UCSD-AML1 (cell line): ENCODE results near the gene TVP23C.
A peak's percentile ranks its signal among the peaks of the same experiment; 100 is the strongest.
"Not testable (repeated sequence)": the region's sequence is repeated elsewhere in the genome, so short reads cannot be mapped to it uniquely, and the experiment has no call there.

Experiments used
- DNase-seq: peaks from one replicate; lab custom pipeline; 2025; ENCODE audit not compliant: unreplicated experiment; lab: John Stamatoyannopoulos, UW

TVP23C gene

GRCh38 chr17:15563375-15563857 lies at the start of gene TVP23C:
TVP23C (minus strand) TSS chr17:15563483; CDS start chr17:15563448, 35 bp downstream.
- DNase-seq, result peak; percentile 84

GRCh38 chr17:15592960-15593359 lies 29.7 kb upstream of the TVP23C start:
- not testable (repeated sequence) for DNase-seq

- DNase-seq, result not testable (repeated sequence)
These were observed 28.7 kb upstream of the TVP23C start for GRCh38 chr17:15591986-15592385.

GRCh38 chr17:15590844-15591243 lies 27.6 kb upstream of the TVP23C start:
- not testable (repeated sequence) for DNase-seq

GRCh38 chr17:15589544-15590536 lies 26.6 kb upstream of the TVP23C start:
- DNase-seq, result not testable (repeated sequence)

- DNase-seq, result not testable (repeated sequence)
These were observed 24.7 kb upstream of the TVP23C start for GRCh38 chr17:15588017-15588416.

GRCh38 chr17:15583313-15583712 lies 20.0 kb upstream of the TVP23C start:
- not testable (repeated sequence) for DNase-seq

- DNase-seq, result not testable (repeated sequence)
These were observed 18.2 kb upstream of the TVP23C start for GRCh38 chr17:15581462-15581861.

- DNase-seq, result not testable (repeated sequence)
These were observed 13.6 kb upstream of the TVP23C start for GRCh38 chr17:15576848-15577247.

- not testable (repeated sequence) for DNase-seq
These were observed 11.4 kb upstream of the TVP23C start for GRCh38 chr17:15574660-15575059.

- not testable (repeated sequence) for DNase-seq
These were observed 10.6 kb upstream of the TVP23C start for GRCh38 chr17:15573870-15574269.

GRCh38 chr17:15562613-15563374 lies 489 bp downstream of the TVP23C start:
- DNase-seq, result not testable (repeated sequence)

- not testable (repeated sequence) for DNase-seq
These were observed 1.8 kb downstream of the TVP23C start for GRCh38 chr17:15561439-15561838.

GRCh38 chr17:15558403-15559105 lies 4.7 kb downstream of the TVP23C start:
- not testable (repeated sequence) for DNase-seq

GRCh38 chr17:15557334-15557832 lies 5.9 kb downstream of the TVP23C start:
- DNase-seq, result not testable (repeated sequence)

GRCh38 chr17:15552932-15553331 lies 10.4 kb downstream of the TVP23C start:
- not testable (repeated sequence) for DNase-seq

- not testable (repeated sequence) for DNase-seq
These were observed 13.7 kb downstream of the TVP23C start for GRCh38 chr17:15549552-15549951.

- DNase-seq, result not testable (repeated sequence)
These were observed 16.7 kb downstream of the TVP23C start for GRCh38 chr17:15546604-15547003.

- not testable (repeated sequence) for DNase-seq
These were observed 22.7 kb downstream of the TVP23C start for GRCh38 chr17:15540371-15541219.
